Testis (tissue), 3 donors: ENCODE results near the gene SLC27A2. TPM values are rescaled to one million over a fixed set of nuclear protein-coding genes. Genes with fewer than 3 reads are reported as not detected.

Experiments used
- DNase-seq: peaks from one replicate; pipeline ENCODE4 v3.0.0-alpha.2; 2019
- H3K27ac ChIP-seq, 2 donors: fragments of 200-600 bp; sonication (generic); one replicate each; pipeline ENCODE4 v1.5.1; 2019
- H3K27me3 ChIP-seq: fragments of 200-600 bp; sonication (generic); one replicate; pipeline ENCODE4 v1.5.1; 2019
- H3K36me3 ChIP-seq: fragments of 200-600 bp; sonication (generic); one replicate; pipeline ENCODE4 v1.5.1; 2017; ENCODE audit warnings: low read depth; ENCODE audit errors: missing control alignments
- H3K4me1 ChIP-seq: fragments of 200-600 bp; sonication (generic); one replicate; pipeline ENCODE4 v1.5.1; 2019
- H3K4me3 ChIP-seq, 2 donors: fragments of 200-600 bp; sonication (generic); one replicate each; pipeline ENCODE4 v1.5.1; 2017 to 2019
- H3K9me3 ChIP-seq: fragments of 200-600 bp; sonication (generic); one replicate; pipeline ENCODE4 v1.5.1; 2017
- POLR2A ChIP-seq: fragments of 450-650 bp; IDR thresholded peaks from one replicate; pipeline ENCODE4 v1.6.1; 2017; ENCODE audit warnings: antibody characterized with exemption, mild to moderate bottlenecking, moderate library complexity
- WGBS, 2 donors: methylation state at CpG; one replicate each; pipeline ENCODE4 v1.1.5; 2018; 5-methylcytosine and 5-hydroxymethylcytosine counted together
- intact Hi-C: fragments of 100-400 bp; cut with DNase I; formaldehyde crosslinking; loops from one replicate; pipeline ENCODE4 v1.15.1; 2023; ENCODE audit warnings: low total_unique reads
- polyA plus RNA-seq: library from polyadenylated mRNA; stranded (reverse); fragments of 350-450 nt; fragmentation: Illumina TruSeq; extraction: RNeasy Lipid Tissue Mini Kit (QIAGEN cat#74804); gene quantifications from one replicate; pipeline ENCODE4 v1.2.3, GENCODE V29; 2014; ENCODE audit warnings: low read depth, low replicate concordance; ENCODE audit not compliant: insufficient read depth
- total RNA-seq, 2 donors: library from RNA; depleted of rRNA; stranded (reverse); fragments of >200 nt; gene quantifications; one replicate each; pipeline ENCODE4 v1.2.3, GENCODE V29; 2016
- TF ChIP-seq, protein P1 (sequence below), 3 experiments: fragments of 450-650 bp in 2 of 3; fragments of 200-600 bp in 1 of 3; sonication (generic) in 1 of 3; IDR thresholded peaks; one replicate each; pipeline ENCODE4 v1.5.1; 2016 to 2019; ENCODE audit warnings: antibody characterized with exemption in 3 of 3, mild to moderate bottlenecking in 2 of 3, moderate library complexity in 1 of 3

Gene SLC27A2
- total and polyA plus RNA-seq, 3 donors from 2014 or later, result 2.1 to 2.5 (median 2.2) TPM

DNA sequence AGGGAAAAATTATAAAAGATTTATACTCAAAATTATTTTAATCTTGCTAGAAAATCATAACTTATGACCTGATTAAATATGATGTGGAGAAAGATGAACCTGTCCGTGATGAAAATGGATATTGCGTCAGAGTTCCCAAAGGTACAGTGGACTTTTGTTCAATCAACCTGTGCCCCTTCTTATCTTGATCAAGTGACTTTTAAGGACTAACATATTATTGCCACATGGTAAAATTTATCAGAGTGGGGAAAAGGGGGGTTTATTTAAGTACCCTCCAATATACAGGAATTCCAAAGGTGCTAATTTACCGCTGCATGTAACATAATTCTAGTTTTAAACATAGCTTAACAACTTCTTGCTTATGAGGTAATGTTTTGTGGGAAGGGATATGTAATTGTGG, 43.9 kb downstream of the SLC27A2 start:
- 93 to 98% methylated on average over 3 of the region's 3 CpGs for WGBS, 2 donors
- Histone ChIP-seq H3K27me3 (no peaks in the 10 kb centered on the region), H3K9me3 (no peaks in the 10 kb centered on the region), H3K27ac (no peak overlapping the region), H3K4me3 (no peak overlapping the region), H3K4me1 (no peaks in the 10 kb centered on the region), H3K36me3 (no peaks in the 10 kb centered on the region)
- TF ChIP-seq, protein P1, sequence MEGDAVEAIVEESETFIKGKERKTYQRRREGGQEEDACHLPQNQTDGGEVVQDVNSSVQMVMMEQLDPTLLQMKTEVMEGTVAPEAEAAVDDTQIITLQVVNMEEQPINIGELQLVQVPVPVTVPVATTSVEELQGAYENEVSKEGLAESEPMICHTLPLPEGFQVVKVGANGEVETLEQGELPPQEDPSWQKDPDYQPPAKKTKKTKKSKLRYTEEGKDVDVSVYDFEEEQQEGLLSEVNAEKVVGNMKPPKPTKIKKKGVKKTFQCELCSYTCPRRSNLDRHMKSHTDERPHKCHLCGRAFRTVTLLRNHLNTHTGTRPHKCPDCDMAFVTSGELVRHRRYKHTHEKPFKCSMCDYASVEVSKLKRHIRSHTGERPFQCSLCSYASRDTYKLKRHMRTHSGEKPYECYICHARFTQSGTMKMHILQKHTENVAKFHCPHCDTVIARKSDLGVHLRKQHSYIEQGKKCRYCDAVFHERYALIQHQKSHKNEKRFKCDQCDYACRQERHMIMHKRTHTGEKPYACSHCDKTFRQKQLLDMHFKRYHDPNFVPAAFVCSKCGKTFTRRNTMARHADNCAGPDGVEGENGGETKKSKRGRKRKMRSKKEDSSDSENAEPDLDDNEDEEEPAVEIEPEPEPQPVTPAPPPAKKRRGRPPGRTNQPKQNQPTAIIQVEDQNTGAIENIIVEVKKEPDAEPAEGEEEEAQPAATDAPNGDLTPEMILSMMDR (IDR thresholded peaks at IDR 0.05), result no peak
- TF ChIP-seq POLR2A, result no peak
- DNase-seq, result no peak
- intact Hi-C loops, result no loop called here

DNA sequence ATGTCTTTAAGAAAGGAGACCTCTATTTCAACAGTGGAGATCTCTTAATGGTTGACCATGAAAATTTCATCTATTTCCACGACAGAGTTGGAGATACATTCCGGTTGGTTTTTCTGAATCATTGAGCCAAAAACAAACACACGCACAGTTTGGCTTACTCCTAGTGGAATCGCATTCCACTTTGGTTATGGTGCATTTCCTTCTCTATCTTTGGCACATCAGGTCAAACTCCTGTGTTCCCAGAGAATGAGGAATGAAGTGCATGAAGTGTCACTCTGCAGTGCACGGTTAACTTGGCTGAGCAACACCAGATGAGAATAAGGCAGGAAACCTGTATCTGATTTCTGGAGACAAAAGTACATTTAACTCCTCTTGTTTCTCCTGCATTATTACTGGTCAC, 45.1 kb downstream of the SLC27A2 start:
- 68 to 75% methylated on average over 5 of the region's 5 CpGs for WGBS, 2 donors
- DNase-seq, result no peak
- TF ChIP-seq POLR2A, result no peak
- TF ChIP-seq, protein P1 (IDR thresholded peaks at IDR 0.05), result no peak
- intact Hi-C loops, result no loop called here
- no peaks in the 10 kb centered on the region for H3K4me1 ChIP-seq
- H3K27ac ChIP-seq, result no peak overlapping the region
- no peaks in the 10 kb centered on the region for H3K9me3 ChIP-seq
- no peaks in the 10 kb centered on the region for H3K36me3 ChIP-seq
- H3K4me3 ChIP-seq, result no peak overlapping the region
- no peaks in the 10 kb centered on the region for H3K27me3 ChIP-seq

DNA sequence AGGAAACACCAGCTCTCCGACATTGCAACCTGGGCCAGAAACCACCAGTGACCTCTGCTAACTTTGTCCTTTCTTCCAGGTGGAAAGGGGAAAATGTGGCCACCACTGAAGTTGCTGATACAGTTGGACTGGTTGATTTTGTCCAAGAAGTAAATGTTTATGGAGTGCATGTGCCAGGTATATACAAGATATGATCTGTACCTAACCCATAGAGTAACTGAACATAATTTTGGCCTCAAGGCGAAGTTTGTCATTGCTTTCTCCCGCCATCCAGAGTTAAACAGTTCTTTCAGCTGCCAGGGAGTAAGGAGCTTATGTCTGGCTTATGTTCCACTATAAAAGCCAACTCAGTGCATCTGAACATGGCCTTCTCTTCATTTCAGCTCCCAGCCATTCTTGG, 46.9 kb downstream of the SLC27A2 start:
- TF ChIP-seq, protein P1 (IDR thresholded peaks at IDR 0.05), result no peak
- no peak for TF ChIP-seq POLR2A
- Histone ChIP-seq H3K27me3 (no peaks in the 10 kb centered on the region), H3K9me3 (no peaks in the 10 kb centered on the region), H3K36me3 (no peaks in the 10 kb centered on the region), H3K27ac (no peak overlapping the region), H3K4me1 (no peaks in the 10 kb centered on the region), H3K4me3 (no peak overlapping the region)
- 85 to 93% methylated on average over 3 of the region's 3 CpGs for WGBS, 2 donors
- intact Hi-C loops, result no loop called here
- no peak for DNase-seq

DNA sequence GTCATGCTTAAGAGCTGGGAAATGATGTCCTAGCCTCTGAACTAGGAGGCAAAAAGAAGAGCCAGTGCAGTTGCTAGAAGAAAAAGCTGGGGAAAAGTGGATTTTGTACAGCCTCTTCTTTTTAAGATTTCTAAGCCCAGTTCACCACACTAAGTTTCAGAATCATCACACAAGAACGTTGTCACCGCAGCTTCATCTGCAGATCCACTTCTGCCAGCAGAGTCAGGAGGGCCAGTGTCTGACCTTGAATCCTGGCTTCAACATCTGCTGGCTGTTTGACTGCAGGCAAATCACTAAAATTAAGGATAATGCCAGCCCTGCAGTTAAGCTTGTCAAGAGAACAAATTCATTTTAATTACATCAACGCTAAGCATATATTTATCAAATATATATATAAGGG, 47.3 kb downstream of the SLC27A2 start:
- no peak overlapping the region for H3K27ac ChIP-seq
- no peaks in the 10 kb centered on the region for H3K4me1 ChIP-seq
- WGBS, 2 donors, result 43 to 51% methylated on average over 3 of the region's 3 CpGs
- H3K27me3 ChIP-seq, result no peaks in the 10 kb centered on the region
- H3K4me3 ChIP-seq, result no peak overlapping the region
- H3K36me3 ChIP-seq, result no peaks in the 10 kb centered on the region
- H3K9me3 ChIP-seq, result no peaks in the 10 kb centered on the region
- DNase-seq, result no peak
- intact Hi-C loops, result no loop called here
- TF ChIP-seq POLR2A, result no peak
- TF ChIP-seq, protein P1 (IDR thresholded peaks at IDR 0.05), result no peak

DNA sequence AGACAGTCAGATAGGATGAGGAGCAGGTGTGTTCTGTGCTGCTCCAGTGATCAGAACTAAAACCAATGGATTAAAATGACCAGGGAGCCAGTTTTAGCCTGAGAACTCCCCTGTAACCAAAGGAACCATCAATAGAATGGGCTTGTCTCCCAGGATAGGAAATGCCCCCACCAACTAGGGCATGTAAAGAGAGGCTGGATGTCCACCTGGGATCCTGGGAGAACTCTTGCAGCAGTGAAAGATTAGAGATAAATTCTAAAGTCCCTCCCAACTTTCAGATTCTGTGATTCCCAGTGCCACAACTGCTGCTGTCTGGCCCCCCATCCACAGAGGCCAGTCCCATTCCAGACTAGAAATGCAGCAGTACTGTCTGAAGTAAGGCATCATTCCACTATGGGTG, 49.8 kb downstream of the SLC27A2 start:
- H3K36me3 ChIP-seq, result no peaks in the 10 kb centered on the region
- no peaks in the 10 kb centered on the region for H3K9me3 ChIP-seq
- H3K4me3 ChIP-seq, result no peak overlapping the region
- intact Hi-C loops, result no loop called here
- no peaks in the 10 kb centered on the region for H3K4me1 ChIP-seq
- H3K27me3 ChIP-seq, result no peaks in the 10 kb centered on the region
- no peak overlapping the region for H3K27ac ChIP-seq
- TF ChIP-seq POLR2A, result no peak
- TF ChIP-seq, protein P1 (IDR thresholded peaks at IDR 0.05), result no peak
- DNase-seq, result no peak
